GM18907 (cell line): ENCODE results near the gene REEP3.
"Not testable (repeated sequence)": the region's sequence is repeated elsewhere in the genome, so short reads cannot be mapped to it uniquely, and the experiment has no call there.

Source experiments
- ATAC-seq: cut with Tn5 transposase; IDR thresholded peaks from one replicate; pipeline ENCODE4 v1.9.1; 2021; ENCODE audit warnings: mild to moderate bottlenecking, moderate library complexity; ENCODE audit not compliant: unreplicated experiment

Gene REEP3, protein sequence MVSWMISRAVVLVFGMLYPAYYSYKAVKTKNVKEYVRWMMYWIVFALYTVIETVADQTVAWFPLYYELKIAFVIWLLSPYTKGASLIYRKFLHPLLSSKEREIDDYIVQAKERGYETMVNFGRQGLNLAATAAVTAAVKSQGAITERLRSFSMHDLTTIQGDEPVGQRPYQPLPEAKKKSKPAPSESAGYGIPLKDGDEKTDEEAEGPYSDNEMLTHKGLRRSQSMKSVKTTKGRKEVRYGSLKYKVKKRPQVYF

DNA sequence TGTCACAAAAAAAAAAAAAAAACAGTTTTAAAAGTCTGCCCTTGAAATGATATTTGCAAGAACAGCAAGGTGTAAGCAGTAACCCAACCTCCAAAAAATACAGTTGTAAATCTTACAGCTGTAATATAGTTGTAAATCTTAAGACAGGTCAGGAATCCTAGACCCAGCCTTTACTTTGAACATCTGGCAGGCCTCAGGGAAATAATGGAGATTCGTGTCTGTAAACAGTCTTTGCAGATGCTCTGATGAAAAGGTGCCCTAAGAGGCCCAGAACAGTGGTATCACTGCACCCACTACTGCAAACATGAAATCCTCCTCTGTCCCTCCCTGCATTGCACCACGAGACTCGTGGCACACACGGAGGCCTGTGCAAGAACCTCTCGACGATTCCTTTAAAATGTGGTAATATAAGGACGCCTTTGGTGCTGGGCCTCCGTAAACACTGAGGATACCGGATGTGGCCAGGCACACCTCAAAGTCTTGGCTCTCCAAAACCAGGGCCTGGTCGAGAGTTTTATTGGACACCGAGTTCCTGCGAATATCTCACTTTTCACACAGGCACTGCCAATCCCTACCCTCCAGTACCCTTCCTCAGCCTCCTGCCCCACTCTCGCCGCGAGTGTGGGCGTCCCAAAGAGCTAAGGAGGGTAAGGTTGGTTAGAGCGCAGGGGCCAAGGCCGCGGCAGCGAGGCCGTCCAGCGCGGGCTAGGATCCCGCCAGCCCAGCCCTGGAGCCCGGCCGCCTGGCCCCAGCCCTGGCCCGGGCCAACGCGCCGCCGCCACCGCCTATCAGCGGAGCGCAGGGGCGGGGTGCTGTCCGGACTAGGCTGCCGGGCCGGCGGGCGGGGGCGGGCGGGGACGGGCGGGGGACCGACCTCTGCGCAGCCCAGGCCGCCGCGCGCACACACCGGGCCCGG, at the start of gene REEP3:
Gene REEP3 (plus strand): TSS at position 902 of the 916 bp plus-strand sequence. CDS start 145 bp downstream, outside the sequence.
- peak; percentile 74 for ATAC-seq

DNA sequence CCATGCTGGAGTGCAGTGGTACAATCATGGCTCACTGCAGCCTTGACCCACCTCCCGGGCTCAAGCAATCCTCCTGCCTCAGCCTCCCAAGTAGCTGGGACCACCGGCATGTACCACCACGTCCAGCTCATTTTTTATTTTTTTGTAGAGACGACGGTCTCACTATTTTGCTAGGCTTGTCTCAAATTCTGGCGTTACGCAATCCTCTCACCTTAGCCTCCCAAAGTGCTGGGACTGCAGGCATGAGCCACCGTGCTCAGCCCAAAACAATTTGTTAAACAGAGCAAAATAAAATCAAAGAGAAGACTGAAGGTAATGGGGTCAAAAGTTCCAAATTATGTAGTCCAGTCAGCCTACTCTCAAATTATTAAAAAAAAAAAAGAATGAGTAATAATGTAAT, 46.7 kb upstream of the REEP3 start:
- ATAC-seq: no peak

- no peak for ATAC-seq
Measured at GRCh38 chr10:63477927-63478326, 43.3 kb upstream of the REEP3 start.

GRCh38 chr10:63478564-63478963, 42.6 kb upstream of the REEP3 start:
- ATAC-seq: no peak

DNA sequence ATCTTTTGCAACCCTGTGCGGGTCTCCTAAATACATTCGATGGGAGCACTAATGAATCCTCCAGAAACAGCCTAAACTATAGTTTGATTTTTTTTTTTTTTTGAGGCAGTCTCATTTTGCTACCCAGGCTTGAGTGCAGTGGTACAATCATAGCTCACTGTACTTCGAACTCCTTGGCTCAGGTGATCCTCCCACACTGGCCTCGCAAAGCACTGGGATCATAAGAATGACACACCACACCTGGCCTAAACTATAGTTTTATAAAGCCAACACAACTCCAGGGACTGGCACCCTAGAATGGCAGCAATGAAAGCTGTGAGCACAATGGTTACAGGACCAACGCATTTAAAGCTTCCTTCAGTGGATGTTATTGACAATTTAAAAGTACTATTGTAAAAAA, 41.0 kb upstream of the REEP3 start:
- ATAC-seq: no peak

DNA sequence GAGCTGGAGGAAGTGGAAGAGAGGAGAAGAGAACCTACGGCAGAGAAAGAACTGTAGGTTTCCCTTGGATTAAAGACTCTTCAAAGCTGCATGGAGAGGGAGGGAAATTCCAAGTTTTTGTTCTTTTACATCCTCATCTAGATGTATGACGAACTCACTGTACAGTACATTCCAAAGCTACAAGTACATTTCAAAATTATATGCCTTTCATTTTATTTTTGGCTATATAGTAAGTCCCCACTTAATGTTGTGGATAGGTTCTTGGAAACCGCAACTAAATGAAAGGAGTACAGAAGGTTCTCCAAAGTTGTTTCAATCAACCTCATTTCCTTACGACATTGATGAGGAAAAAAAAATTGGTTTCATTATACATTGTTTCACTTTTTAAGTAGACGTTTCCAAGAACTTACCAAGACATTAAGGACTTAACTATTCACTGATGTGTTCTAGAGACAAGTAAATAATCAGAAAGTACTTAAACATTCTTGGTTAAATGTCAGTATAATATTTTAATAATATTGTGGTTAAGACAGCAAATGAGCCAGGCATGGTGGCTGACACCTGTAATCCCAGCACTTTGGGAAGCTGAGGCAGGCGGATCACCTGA, 39.3 kb upstream of the REEP3 start:
- ATAC-seq: no peak

DNA sequence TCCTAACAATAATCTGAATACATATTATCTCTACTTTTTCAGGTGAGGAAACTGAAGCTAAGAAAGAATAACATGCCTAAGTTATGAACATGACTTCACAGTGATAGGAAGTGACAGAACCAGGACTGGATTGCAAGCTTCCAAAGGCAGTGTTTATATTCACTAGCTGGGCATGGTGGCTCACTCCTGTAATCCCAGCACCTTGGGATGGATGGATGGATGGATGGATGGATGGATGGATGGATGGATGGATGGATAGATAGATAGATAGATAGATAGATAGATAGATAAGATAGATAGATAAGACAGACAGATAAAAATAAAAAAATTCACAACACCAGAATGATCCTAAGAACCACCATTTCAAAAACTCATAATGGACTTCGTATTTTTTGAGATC, 37.2 kb upstream of the REEP3 start:
- no peak for ATAC-seq

DNA sequence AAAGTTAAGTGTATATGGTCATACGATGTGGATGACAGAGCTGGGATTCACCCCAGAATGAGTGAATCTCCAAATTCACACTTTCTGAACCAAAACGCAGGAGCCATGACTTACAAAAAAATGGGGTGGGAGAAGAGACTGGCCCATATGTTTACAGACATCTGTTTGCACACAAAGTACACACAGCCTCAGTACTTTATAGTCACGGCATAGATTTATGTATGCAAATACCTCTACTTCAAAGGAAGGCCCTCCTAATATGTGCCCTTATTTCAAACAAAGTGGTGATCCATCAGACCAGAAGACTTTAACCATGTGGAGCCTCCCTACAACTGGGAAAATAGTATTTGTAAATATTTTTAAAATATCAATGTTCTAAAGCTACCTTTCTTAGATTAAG, 33.2 kb upstream of the REEP3 start:
- no peak for ATAC-seq

DNA sequence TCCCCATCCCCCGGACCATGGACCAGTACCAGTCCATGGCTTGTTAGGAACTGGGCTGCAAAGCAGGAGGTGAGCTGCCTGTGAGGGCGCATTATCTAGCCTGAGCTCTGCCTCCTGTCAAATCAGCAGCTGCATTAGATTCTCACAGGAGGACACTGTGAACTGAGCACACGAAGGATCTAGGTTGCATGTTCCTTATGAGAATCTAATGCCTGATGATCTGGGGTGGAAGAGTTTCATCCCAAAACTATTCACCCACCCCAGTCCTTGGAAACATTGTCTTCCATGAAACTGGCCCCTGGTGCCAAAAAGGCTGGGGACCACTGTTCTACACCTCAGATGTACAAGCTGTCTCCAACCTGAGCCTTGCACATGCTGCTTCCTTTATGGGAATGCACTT, 31.4 kb upstream of the REEP3 start:
- no peak for ATAC-seq

- no peak for ATAC-seq
Measured at GRCh38 chr10:63491588-63492316, 29.4 kb upstream of the REEP3 start.

DNA sequence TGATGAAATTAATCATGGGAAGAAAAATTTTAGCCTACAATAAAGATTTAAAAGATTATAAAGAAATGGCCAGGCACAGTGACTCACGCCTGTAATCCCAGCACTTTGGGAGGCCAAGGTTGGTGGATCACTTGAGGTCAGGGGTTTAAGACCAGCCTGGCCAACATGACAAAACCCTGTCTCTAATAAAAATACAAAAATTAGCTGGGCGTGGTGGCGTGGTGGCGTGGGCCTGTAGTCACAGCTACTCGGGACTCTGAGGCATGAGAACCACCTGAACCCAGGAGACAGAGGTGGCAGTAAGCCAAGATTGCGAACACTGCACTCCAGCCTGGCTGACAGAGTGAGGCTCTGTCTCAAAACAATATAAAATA, 28.9 kb upstream of the REEP3 start:
- ATAC-seq: not testable (repeated sequence)

DNA sequence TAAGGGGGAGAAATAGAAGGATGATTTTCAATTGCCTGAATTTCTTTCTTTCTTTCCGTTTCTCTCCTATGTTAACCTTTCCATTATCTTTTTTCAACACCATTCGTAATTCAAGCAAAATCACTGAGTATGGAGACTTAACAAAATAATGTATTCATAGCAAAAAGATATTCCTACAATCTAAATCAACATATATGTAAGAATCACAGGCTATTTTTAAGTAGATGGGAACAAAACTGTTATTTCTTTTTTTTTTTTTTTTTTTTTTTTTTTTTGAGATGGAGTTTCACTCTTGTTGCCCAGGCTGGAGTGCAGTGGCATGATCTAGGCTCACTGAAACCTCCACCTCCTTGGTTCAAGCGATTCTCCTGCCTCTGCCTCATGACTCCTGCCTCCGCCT, 28.2 kb upstream of the REEP3 start:
- ATAC-seq: no peak

- no peak for ATAC-seq
Measured at GRCh38 chr10:63494951-63495350, 26.2 kb upstream of the REEP3 start.

GRCh38 chr10:63496561-63496960, 24.6 kb upstream of the REEP3 start:
- ATAC-seq: no peak

- ATAC-seq: no peak
Measured at GRCh38 chr10:63497321-63497720, 23.9 kb upstream of the REEP3 start.

- ATAC-seq: no peak
Measured at GRCh38 chr10:63498665-63499064, 22.5 kb upstream of the REEP3 start.

DNA sequence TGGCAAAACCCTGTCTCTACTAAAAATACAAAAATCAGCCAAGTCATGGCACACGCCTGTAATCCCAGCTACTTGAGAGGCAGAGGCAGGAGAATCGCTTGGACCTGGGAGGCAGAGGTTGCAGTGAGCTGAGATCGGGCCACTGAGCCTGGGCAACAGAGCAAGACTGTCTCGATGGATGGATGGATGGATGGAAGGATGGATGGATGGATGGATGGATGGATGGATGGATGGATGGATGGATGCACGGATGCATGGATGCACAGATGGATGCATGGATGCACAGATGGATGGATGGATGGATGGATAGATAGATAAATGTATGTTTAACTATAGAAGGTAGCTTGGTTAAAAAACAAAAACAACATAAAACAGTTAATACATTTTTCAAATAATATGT, 20.6 kb upstream of the REEP3 start:
- not testable (repeated sequence) for ATAC-seq

DNA sequence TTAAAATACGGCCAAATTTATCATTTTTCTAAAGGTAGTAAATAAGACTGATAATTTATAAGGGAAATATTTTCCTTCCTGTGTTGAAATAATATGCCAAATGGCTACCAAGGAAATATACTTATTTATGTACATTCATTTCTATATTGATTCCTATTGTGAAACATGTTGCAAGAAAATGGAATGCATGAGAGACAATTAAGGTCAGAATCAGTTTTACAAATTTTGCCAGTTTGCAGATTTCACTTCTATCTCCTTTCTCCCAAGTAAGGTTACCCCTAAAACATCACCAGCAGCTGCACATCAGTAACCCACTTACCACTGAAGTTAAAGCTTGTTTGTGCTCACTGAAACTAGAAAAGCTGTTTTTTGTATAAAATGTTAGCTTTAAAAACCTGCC, 19.2 kb upstream of the REEP3 start:
- ATAC-seq: no peak

GRCh38 chr10:63502832-63503231, 18.4 kb upstream of the REEP3 start:
- ATAC-seq: no peak

DNA sequence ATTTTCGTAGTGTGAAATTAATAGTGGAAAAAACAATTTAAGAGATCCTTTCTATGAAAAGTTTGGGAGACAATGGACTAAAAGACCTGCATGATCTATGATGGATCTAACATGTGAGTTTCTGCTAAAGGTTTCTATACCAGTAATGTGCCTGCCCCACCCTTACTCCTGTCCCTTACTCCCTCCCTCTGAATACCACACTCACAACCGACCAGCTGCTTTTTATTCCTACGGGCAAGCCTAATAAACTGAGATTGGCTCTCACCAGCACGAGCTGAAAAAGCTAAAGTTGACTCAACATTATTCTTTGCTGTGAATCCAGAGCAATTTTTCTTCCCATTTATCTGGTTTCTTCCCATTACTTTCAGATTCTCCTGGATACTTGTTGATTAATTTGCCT, 17.8 kb upstream of the REEP3 start:
- ATAC-seq: no peak
